B cell (primary cell): ENCODE measurements around the gene USP34. TPM values are rescaled to one million over a fixed set of nuclear protein-coding genes. Genes with fewer than 3 reads are reported as not detected.

Experiments
- ATAC-seq: fragments of 200-7000 bp; cut with Tn5 transposase; one replicate; pipeline ENCODE4 v1.10.0; 2021; ENCODE audit warnings: low read depth, mild to moderate bottlenecking, moderate number of reproducible peaks, moderate library complexity
- CTCF ChIA-PET: fragments of 350-600 bp; sonication (Branson Sonifier 250); formaldehyde crosslinking; loops from one replicate; lab custom pipeline; 2021; ENCODE audit warnings: antibody characterized with exemption, inconsistent platforms; lab: Charles Lee
- POLR2A ChIA-PET: fragments of 350-600 bp; sonication (Branson Sonifier 250); formaldehyde crosslinking; loops from one replicate; lab custom pipeline; 2021; ENCODE audit warnings: antibody characterized with exemption; lab: Charles Lee
- DNase-seq: peaks from one replicate; pipeline ENCODE4 v3.0.0; 2013
- H2AFZ ChIP-seq: 2 replicates; pipeline ENCODE4 v1.6.1; 2012; ENCODE audit warnings: mild to moderate bottlenecking, low read depth, low read length; ENCODE audit not compliant: insufficient read depth, poor library complexity, severe bottlenecking
- H3K27ac ChIP-seq, 2 donors: 1 replicate in 1 of 2; 2 replicates in 1 of 2; pipeline ENCODE4 v1.5.1; 2012 to 2013; ENCODE audit warnings: low read length in 2 of 2, mild to moderate bottlenecking in 2 of 2, moderate library complexity in 1 of 2
- H3K27me3 ChIP-seq, 4 experiments: fragments of 200-600 bp in 1 of 4; sonication (generic) in 1 of 4; replicated peaks in 1 of 4; 1 replicate in 2 of 4; 2 replicates in 2 of 4; pipeline versions ENCODE4 v1.6.1 to v1.7.0; 2013 to 2016; ENCODE audit warnings: low read length in 3 of 4, mild to moderate bottlenecking in 2 of 4, mixed read lengths in 1 of 4, moderate library complexity in 1 of 4; ENCODE audit not compliant: insufficient read depth in 4 of 4, control insufficient read depth in 3 of 4; ENCODE audit errors: control extremely low read depth in 1 of 4
- H3K36me3 ChIP-seq, 2 experiments: replicated peaks in 1 of 2; 1 replicate in 1 of 2; 2 replicates in 1 of 2; pipeline versions ENCODE4 v1.6.1 to v1.7.1; 2013; ENCODE audit warnings: low read length in 1 of 2; ENCODE audit not compliant: insufficient read depth in 2 of 2, control insufficient read depth in 1 of 2; ENCODE audit errors: control extremely low read depth in 1 of 2, extremely low read depth in 1 of 2
- H3K4me1 ChIP-seq, 2 donors: fragments of 200-600 bp in 1 of 2; sonication (generic) in 1 of 2; 1 replicate in 1 of 2; 2 replicates in 1 of 2; pipeline versions ENCODE4 v1.5.1 to v1.6.1; 2013 to 2017; ENCODE audit warnings: low read length in 2 of 2; ENCODE audit not compliant: control insufficient read depth in 2 of 2, insufficient read depth in 2 of 2
- H3K4me2 ChIP-seq: replicated peaks from 2 replicates; pipeline ENCODE3; 2012; ENCODE audit warnings: mild to moderate bottlenecking, low read depth, low read length; ENCODE audit not compliant: poor library complexity, severe bottlenecking
- H3K4me3 ChIP-seq, 5 experiments: fragments of 200-600 bp in 1 of 5; sonication (generic) in 1 of 5; 1 replicate in 3 of 5; 2 replicates in 2 of 5; pipeline versions ENCODE4 v1.5.1 to v1.7.0; 2011 to 2016; ENCODE audit warnings: low read length in 4 of 5, mild to moderate bottlenecking in 4 of 5, low read depth in 2 of 5, control low read depth in 1 of 5, moderate library complexity in 1 of 5; ENCODE audit not compliant: insufficient read depth in 1 of 5; ENCODE audit errors: control extremely low read depth in 1 of 5, extremely low read depth in 1 of 5
- H3K79me2 ChIP-seq: fragments of 200-600 bp; sonication (generic); one replicate; pipeline ENCODE4 v1.6.0; 2016; ENCODE audit warnings: low read length; ENCODE audit not compliant: control insufficient read depth, insufficient read depth
- H3K9ac ChIP-seq: fragments of 200-600 bp; sonication (generic); 2 replicates; pipeline ENCODE4 v1.6.1; 2017; ENCODE audit warnings: mild to moderate bottlenecking, low read length, moderate library complexity
- H3K9me3 ChIP-seq, 3 donors: one replicate each; pipeline versions ENCODE4 v1.6.1 to v1.7.1; 2013; ENCODE audit warnings: low read length in 2 of 3; ENCODE audit not compliant: control insufficient read depth in 2 of 3, insufficient read depth in 1 of 3; ENCODE audit errors: control extremely low read depth in 1 of 3
- H4K20me1 ChIP-seq: 2 replicates; pipeline ENCODE4 v1.6.0; 2012; ENCODE audit warnings: mild to moderate bottlenecking, low read length; ENCODE audit not compliant: insufficient read depth, control insufficient read depth, poor library complexity, severe bottlenecking
- H3K27ac Mint-ChIP-seq: one replicate; pipeline ENCODE4 v1.8.0; 2021; ENCODE audit warnings: mixed read lengths
- H3K27me3 Mint-ChIP-seq: one replicate; pipeline ENCODE4 v1.8.0; 2021; ENCODE audit warnings: mixed read lengths
- H3K4me1 Mint-ChIP-seq: one replicate; pipeline ENCODE4 v1.8.0; 2021; ENCODE audit warnings: mixed read lengths
- H3K4me3 Mint-ChIP-seq: one replicate; pipeline ENCODE4 v1.8.0; 2021; ENCODE audit warnings: mixed read lengths
- H3K9me3 Mint-ChIP-seq: one replicate; pipeline ENCODE4 v1.8.0; 2022; ENCODE audit warnings: mixed read lengths; ENCODE audit not compliant: insufficient read depth
- CTCF ChIP-seq: fragments of 200-600 bp; IDR thresholded peaks from one replicate; pipeline ENCODE4 v1.8.0; 2022; ENCODE audit warnings: antibody characterized with exemption, mild to moderate bottlenecking
- EZH2 ChIP-seq: IDR thresholded peaks from 2 replicates; pipeline ENCODE4 v1.6.1; 2012; ENCODE audit warnings: borderline replicate concordance, low read depth, mild to moderate bottlenecking, moderate library complexity, low read length; ENCODE audit not compliant: insufficient read depth, poor library complexity, severe bottlenecking
- WGBS: methylation state at CpG from one replicate; pipeline ENCODE4 v1.1.5; 2013; ENCODE audit warnings: missing lambda C conversion rate; ENCODE audit not compliant: insufficient coverage; 5-methylcytosine and 5-hydroxymethylcytosine counted together
- intact Hi-C: fragments of 100-400 bp; cut with micrococcal nuclease; formaldehyde crosslinking; loops from one replicate; pipeline ENCODE4 v1.10.0; 2022
- polyA plus RNA-seq: library from polyadenylated mRNA; depleted of rRNA; stranded (reverse); fragments of >200 nt; gene quantifications from 2 replicates; pipeline ENCODE4 v1.2.3, GENCODE V29; 2012
- total RNA-seq, 2 donors: library from RNA; stranded (reverse); fragments of 120-200 nt in 1 of 2; gene quantifications; 1 replicate in 1 of 2; 2 replicates in 1 of 2; pipeline versions ENCODE4 v1.2.3 to v1.2.4, GENCODE V29; 2013 to 2022

USP34 gene
- total and polyA plus RNA-seq, 2 donors (not counting 1 experiment from before 2014, with no cell fraction given): 70.3 to 311 TPM

GRCh38 chr2:61451178-61451577 is 19.7 kb downstream of the USP34 start:
- Mint-ChIP-seq H3K27me3 (no peaks in the 10 kb centered on the region), H3K9me3 (no peaks in the 10 kb centered on the region), H3K4me3 (no peak overlapping the region), H3K27ac (no peak overlapping the region), H3K4me1 (peaks cover 55% of the 10 kb centered on the region)
- no peak overlapping the region for H2AFZ ChIP-seq
- CTCF ChIA-PET: interaction anchor here (0.7 to 1.0 kb wide), 3 partner anchors 18 to 78 kb away, joined by 4 to 5 read pairs (median 4); no protein-coding TSS in a partner anchor
- H4K20me1 ChIP-seq: peaks cover 72% of the 10 kb centered on the region
- intact Hi-C loops: loop anchor here (2.0 kb wide), 1 partner anchor 16 kb away; no protein-coding TSS in a partner anchor
- WGBS: 98% methylated on average over 5 of the region's 9 CpGs
- TF ChIP-seq EZH2 (no peak), CTCF (no peak)
- H3K4me2 ChIP-seq: no peak overlapping the region
- no peak overlapping the region for H3K4me3 ChIP-seq
- peaks cover 2 to 3% of the 10 kb centered on the region in 2 experiments for H3K36me3 ChIP-seq
- H3K27ac ChIP-seq: no peak overlapping the region
- peaks cover 24 to 27% of the 10 kb centered on the region in 2 donors for H3K4me1 ChIP-seq
- POLR2A ChIA-PET: no interaction called here
- no peak for ATAC-seq
- no peaks in the 10 kb centered on the region for H3K27me3 ChIP-seq
- DNase-seq: no peak
- H3K9me3 ChIP-seq: no peaks in the 10 kb centered on the region
- peaks cover 100% of the 10 kb centered on the region for H3K79me2 ChIP-seq
- H3K9ac ChIP-seq: no peak overlapping the region

GRCh38 chr2:61450144-61450543 is 20.7 kb downstream of the USP34 start:
- peak; percentile 37 for DNase-seq
- Histone ChIP-seq H3K27ac (no peak overlapping the region), H3K4me1 (peaks cover 24 to 27% of the 10 kb centered on the region in 2 donors), H3K9ac (no peak overlapping the region), H3K79me2 (peaks cover 100% of the 10 kb centered on the region), H2AFZ (no peak overlapping the region), H3K4me3 (no peak overlapping the region), H4K20me1 (peaks cover 62% of the 10 kb centered on the region), H3K4me2 (peak overlapping the region; percentile 23), H3K27me3 (no peaks in the 10 kb centered on the region), H3K36me3 (peaks cover 0 to 3% of the 10 kb centered on the region in 2 experiments), H3K9me3 (peaks cover 0 to 3% (median 0%) of the 10 kb centered on the region in 3 donors)
- TF ChIP-seq CTCF (no peak), EZH2 (no peak)
- ChIA-PET CTCF (interaction anchor here (1.0 to 1.5 kb wide), 2 partner anchors 12 to 24 kb away, joined by 4 to 5 read pairs; no protein-coding TSS in a partner anchor), POLR2A (interaction anchor here (0.6 to 0.9 kb wide), 2 partner anchors 20 to 335 kb away, joined by 3 read pairs; partner anchors contain the start of gene USP34)
- Mint-ChIP-seq H3K4me3 (peak overlapping the region; percentile 13), H3K4me1 (peaks cover 48% of the 10 kb centered on the region), H3K27me3 (no peaks in the 10 kb centered on the region), H3K27ac (no peak overlapping the region), H3K9me3 (no peaks in the 10 kb centered on the region)
- WGBS: 8% methylated on average over 1 of the region's 4 CpGs
- intact Hi-C loops: loop anchor here (2.0 kb wide), 1 partner anchor 15 kb away; no protein-coding TSS in a partner anchor
- peak; percentile 45 for ATAC-seq
